BLaER1 treated with 17β-estradiol and CSF1 and Interleukin-3, amounts not matched to agents 10 nM and 100 nM (cell line): ENCODE data around the gene TMEM131.
"Not testable (repeated sequence)": the region's sequence is repeated elsewhere in the genome, so short reads cannot be mapped to it uniquely, and the experiment has no call there.

Experiments used
- H3K27ac ChIP-seq, 11 experiments: shearing (Covaris generic); formaldehyde crosslinking; 2 replicates each; pipeline ENCODE4 v1.8.1; 2022
- H3K27me3 ChIP-seq, 11 experiments: shearing (Covaris generic); formaldehyde crosslinking; 2 replicates each; pipeline ENCODE4 v1.8.1; 2022
- H3K36me3 ChIP-seq, 11 experiments: shearing (Covaris generic); formaldehyde crosslinking; 2 replicates each; pipeline ENCODE4 v1.8.1; 2022
- H3K4me1 ChIP-seq, 10 experiments: shearing (Covaris generic); formaldehyde crosslinking; 2 replicates each; pipeline ENCODE4 v1.8.1; 2022
- H3K4me2 ChIP-seq, 11 experiments: shearing (Covaris generic); formaldehyde crosslinking; 2 replicates each; pipeline ENCODE4 v1.8.1; 2022
- H3K4me3 ChIP-seq, 10 experiments: shearing (Covaris generic); formaldehyde crosslinking; 2 replicates each; pipeline ENCODE4 v1.8.1; 2022
- H3K9ac ChIP-seq, 11 experiments: shearing (Covaris generic); formaldehyde crosslinking; 2 replicates each; pipeline ENCODE4 v1.8.1; 2022
- H3K9me3 ChIP-seq, 11 experiments: shearing (Covaris generic); formaldehyde crosslinking; replicated peaks in 1 of 11; 2 replicates each; pipeline ENCODE4 v1.8.1; 2022
- H4K20me1 ChIP-seq, 11 experiments: shearing (Covaris generic); formaldehyde crosslinking; 2 replicates each; pipeline ENCODE4 v1.8.1; 2022
- Cebpa-rat ChIP-seq, 11 experiments: shearing (Covaris generic); IDR thresholded peaks; 2 replicates each; pipeline ENCODE4 v1.8.1; 2022

Gene TMEM131

GRCh38 chr2:97840198-97840597, 155.6 kb downstream of the TMEM131 start:
- H3K27me3 ChIP-seq, result no peaks in the 10 kb centered on the region
- H3K36me3 ChIP-seq, result peaks cover 57 to 83% (median 75%) of the 10 kb centered on the region in 11 experiments
- H3K4me1 ChIP-seq, result peaks cover 0 to 9% (median 0%) of the 10 kb centered on the region in 10 experiments; a peak in 6 of 20 replicates
- no peak overlapping the region for H3K4me3 ChIP-seq
- peaks cover 0 to 14% (median 0%) of the 10 kb centered on the region in 11 experiments; a peak in 6 of 22 replicates for H4K20me1 ChIP-seq
- no peak overlapping the region for H3K27ac ChIP-seq
- no peak overlapping the region for H3K4me2 ChIP-seq
- H3K9me3 ChIP-seq, result no peaks in the 10 kb centered on the region
- no peak overlapping the region for H3K9ac ChIP-seq
- TF ChIP-seq Cebpa-rat (IDR thresholded peaks at IDR 0.05), result no peak

- no peak for TF ChIP-seq Cebpa-rat (IDR thresholded peaks at IDR 0.05)
- Histone ChIP-seq H4K20me1 (0 out of 22 replicates have a peak, but pooled peaks cover 0 to 5% (median 0%) of the 10 kb centered on the region in 11 experiments), H3K9ac (no peak overlapping the region), H3K4me1 (peaks cover 0 to 27% (median 13%) of the 10 kb centered on the region in 10 experiments; a peak in 18 of 20 replicates), H3K27me3 (no peaks in the 10 kb centered on the region), H3K9me3 (peaks cover under 1 to 5% (median 2%) of the 10 kb centered on the region in 11 experiments; a peak in 19 of 22 replicates), H3K4me3 (no peak overlapping the region), H3K36me3 (peaks cover 48 to 89% (median 72%) of the 10 kb centered on the region in 11 experiments), H3K4me2 (peak overlapping the region in 5 of 11 experiments; percentile 3 to 50 (median 7); a peak in 5 of 22 replicates), H3K27ac (peak overlapping the region in 7 of 11 experiments; percentile 14 to 52 (median 32); a peak in 4 of 22 replicates)
Measured at GRCh38 chr2:97834610-97835009, 161.1 kb downstream of the TMEM131 start.

- Histone ChIP-seq H3K27ac (no peak overlapping the region), H3K27me3 (no peaks in the 10 kb centered on the region), H3K4me3 (no peak overlapping the region), H4K20me1 (peaks cover 0 to 5% (median 0%) of the 10 kb centered on the region in 11 experiments; a peak in 2 of 22 replicates), H3K9me3 (peaks cover 6 to 16% (median 13%) of the 10 kb centered on the region in 11 experiments; a peak in 21 of 22 replicates), H3K36me3 (peaks cover 33 to 71% (median 58%) of the 10 kb centered on the region in 11 experiments), H3K9ac (no peak overlapping the region), H3K4me2 (peak overlapping the region in 4 of 11 experiments; percentile 4 to 26 (median 15); a peak in 5 of 22 replicates), H3K4me1 (peaks cover 3 to 37% (median 23%) of the 10 kb centered on the region in 10 experiments)
- no peak for TF ChIP-seq Cebpa-rat (IDR thresholded peaks at IDR 0.05)
Measured at GRCh38 chr2:97831121-97831520, 164.6 kb downstream of the TMEM131 start.

GRCh38 chr2:97829255-97829654, 166.5 kb downstream of the TMEM131 start:
- H3K4me2 ChIP-seq, H3K9ac ChIP-seq, H3K27ac ChIP-seq, H4K20me1 ChIP-seq, H3K27me3 ChIP-seq, H3K4me3 ChIP-seq: not testable (repeated sequence)
- Histone ChIP-seq H3K9me3 (peaks cover 6 to 19% (median 14%) of the 10 kb centered on the region in 11 experiments; a peak in 21 of 22 replicates), H3K4me1 (peaks cover 7 to 35% (median 24%) of the 10 kb centered on the region in 10 experiments), H3K36me3 (peaks cover 33 to 76% (median 54%) of the 10 kb centered on the region in 11 experiments)

- not testable (repeated sequence) for H4K20me1 ChIP-seq, H3K9ac ChIP-seq, H3K4me3 ChIP-seq, H3K27me3 ChIP-seq
- Histone ChIP-seq H3K9me3 (peaks cover 6 to 36% (median 22%) of the 10 kb centered on the region in 11 experiments; a peak in 21 of 22 replicates), H3K4me1 (peaks cover 7 to 33% (median 23%) of the 10 kb centered on the region in 10 experiments), H3K36me3 (peaks cover 40 to 80% (median 56%) of the 10 kb centered on the region in 11 experiments), H3K27ac (peak overlapping the region in 4 of 11 experiments; percentile 11 to 32 (median 24); a peak in 5 of 22 replicates), H3K4me2 (peak overlapping the region in 8 of 11 experiments; percentile 10 to 70 (median 44); a peak in 9 of 22 replicates)
Measured at GRCh38 chr2:97827013-97827412, 168.7 kb downstream of the TMEM131 start.

- not testable (repeated sequence) for H3K9ac ChIP-seq, H3K27me3 ChIP-seq, H3K4me3 ChIP-seq, H4K20me1 ChIP-seq
- peaks cover 42 to 80% (median 57%) of the 10 kb centered on the region in 11 experiments for H3K36me3 ChIP-seq
- H3K4me1 ChIP-seq, result peaks cover 7 to 33% (median 23%) of the 10 kb centered on the region in 10 experiments
- H3K4me2 ChIP-seq, result peak overlapping the region in 10 of 11 experiments; percentile 10 to 86 (median 51); a peak in 17 of 22 replicates
- peak overlapping the region in 7 of 11 experiments; percentile 11 to 42 (median 28); a peak in 6 of 22 replicates for H3K27ac ChIP-seq
- peaks cover 10 to 42% (median 29%) of the 10 kb centered on the region in 11 experiments; a peak in 21 of 22 replicates for H3K9me3 ChIP-seq
Measured at GRCh38 chr2:97826266-97826847, 169.4 kb downstream of the TMEM131 start.

- Histone ChIP-seq H3K4me1 (peaks cover 7 to 21% (median 13%) of the 10 kb centered on the region in 10 experiments; a peak in 16 of 20 replicates), H3K36me3 (peaks cover 47 to 80% (median 61%) of the 10 kb centered on the region in 11 experiments), H3K9me3 (peaks cover 4 to 38% (median 21%) of the 10 kb centered on the region in 11 experiments; a peak in 21 of 22 replicates)
- not testable (repeated sequence) for H3K4me2 ChIP-seq, H3K27me3 ChIP-seq, H4K20me1 ChIP-seq, H3K4me3 ChIP-seq, H3K9ac ChIP-seq, H3K27ac ChIP-seq
Measured at GRCh38 chr2:97824011-97824410, 171.7 kb downstream of the TMEM131 start.

- H3K4me3 ChIP-seq, H3K9ac ChIP-seq, H3K4me2 ChIP-seq, H4K20me1 ChIP-seq, H3K27me3 ChIP-seq, H3K27ac ChIP-seq: not testable (repeated sequence)
- peaks cover 41 to 82% (median 59%) of the 10 kb centered on the region in 11 experiments for H3K36me3 ChIP-seq
- peaks cover 4 to 33% (median 16%) of the 10 kb centered on the region in 11 experiments; a peak in 16 of 22 replicates for H3K9me3 ChIP-seq
- H3K4me1 ChIP-seq, result peaks cover 6 to 19% (median 11%) of the 10 kb centered on the region in 10 experiments; a peak in 16 of 20 replicates
Measured at GRCh38 chr2:97821862-97822261, 173.9 kb downstream of the TMEM131 start.

- H3K4me1 ChIP-seq, result no peaks in the 10 kb centered on the region
- peaks cover 4 to 33% (median 14%) of the 10 kb centered on the region in 11 experiments; a peak in 16 of 22 replicates for H3K9me3 ChIP-seq
- no peak overlapping the region for H3K9ac ChIP-seq
- H3K4me2 ChIP-seq, result no peak overlapping the region
- no peaks in the 10 kb centered on the region for H3K27me3 ChIP-seq
- no peak overlapping the region for H3K27ac ChIP-seq
- H3K4me3 ChIP-seq, result no peak overlapping the region
- no peak for TF ChIP-seq Cebpa-rat (IDR thresholded peaks at IDR 0.05)
- no peaks in the 10 kb centered on the region for H4K20me1 ChIP-seq
- peaks cover 39 to 92% (median 60%) of the 10 kb centered on the region in 11 experiments for H3K36me3 ChIP-seq
Measured at GRCh38 chr2:97819754-97820153, 176.0 kb downstream of the TMEM131 start.
